ENCODE data around the gene RTL9. TPM values are rescaled to one million over a fixed set of nuclear protein-coding genes. Genes with fewer than 3 reads are reported as not detected.
A peak's percentile ranks its signal among the peaks of the same experiment; 100 is the strongest.
"Not testable (repeated sequence)": the region's sequence is repeated elsewhere in the genome, so short reads cannot be mapped to it uniquely, and the experiment has no call there.

The RTL9 gene
- total RNA-seq, 1 donor, result 1.5 TPM

DNA sequence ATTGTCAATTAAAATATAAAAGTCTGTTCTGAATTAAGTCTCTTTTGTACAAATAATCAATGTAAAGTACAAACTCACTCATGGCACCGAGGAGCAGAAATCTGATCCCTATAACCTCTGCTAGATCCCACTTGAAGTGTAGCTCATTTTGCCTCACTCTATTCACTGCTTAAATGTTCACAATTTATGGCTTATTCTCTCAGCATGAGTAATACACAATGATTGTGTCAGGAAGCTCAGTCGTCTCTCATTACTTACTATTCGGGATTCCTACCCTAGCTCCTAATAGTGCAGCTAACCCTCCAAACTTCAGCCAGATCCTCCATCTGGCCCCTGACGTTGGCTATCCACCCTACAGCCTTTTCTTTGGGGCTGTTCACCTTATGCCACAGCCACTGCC lies 36.0 kb upstream of the RTL9 start:
- TF ChIP-seq CTCF (IDR thresholded peaks at IDR 0.05; ENCODE audit: insufficient read depth, low read length), result no peak
- no peak overlapping the region for H3K4me3 ChIP-seq (ENCODE audit: low read depth, low read length)
- peak; percentile 16 for DNase-seq (ENCODE audit: low read depth)

GRCh38 chrX:110326712-110327111 lies 31.9 kb upstream of the RTL9 start:
- no peak for TF ChIP-seq CTCF (IDR thresholded peaks at IDR 0.05; ENCODE audit: insufficient read depth, low read length)
- no peak overlapping the region for H3K4me3 ChIP-seq (ENCODE audit: low read depth, low read length)

GRCh38 chrX:110327336-110327735 lies 31.3 kb upstream of the RTL9 start:
- TF ChIP-seq CTCF (IDR thresholded peaks at IDR 0.05; ENCODE audit: insufficient read depth, low read length), result no peak
- no peak for DNase-seq (ENCODE audit: low read depth)
- H3K4me3 ChIP-seq (ENCODE audit: low read depth, low read length), result no peak overlapping the region

More at GRCh38 chrX:110326712-110327111, 31.9 kb upstream of the RTL9 start:
- DNase-seq (ENCODE audit: low read depth), result no peak

GRCh38 chrX:110328613-110329012 lies 30.0 kb upstream of the RTL9 start:
- H3K4me3 ChIP-seq (ENCODE audit: low read depth, low read length); DNase-seq (ENCODE audit: low read depth): not testable (repeated sequence)

DNA sequence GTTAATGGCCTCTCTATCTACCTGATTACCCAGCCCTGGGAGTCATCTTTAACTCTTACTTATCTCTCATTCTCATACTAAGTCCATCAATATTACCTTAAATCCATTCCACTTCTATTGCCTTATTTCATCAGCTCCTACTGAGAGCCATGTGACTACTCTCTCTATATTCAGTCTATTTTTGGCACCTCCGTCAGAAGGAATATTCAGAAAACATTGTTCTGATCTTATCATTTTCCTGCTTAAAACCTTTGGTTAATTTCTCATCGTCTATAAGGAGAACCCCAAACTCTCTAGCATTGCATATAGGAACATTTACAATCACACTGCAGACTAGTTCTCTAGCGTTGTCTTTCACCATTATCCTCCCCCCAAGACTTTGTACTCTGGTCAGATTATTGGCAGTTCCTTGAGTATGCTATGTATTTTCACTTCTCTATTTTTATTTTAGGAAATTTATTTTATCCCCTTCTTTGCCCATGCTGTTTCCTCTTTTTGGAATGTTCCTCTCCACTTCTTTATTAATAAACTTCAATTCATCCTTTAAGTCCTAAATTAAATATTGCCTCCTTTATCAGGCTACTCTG lies 27.1 kb upstream of the RTL9 start:
- DNase-seq (ENCODE audit: low read depth), result no peak
- TF ChIP-seq CTCF (IDR thresholded peaks at IDR 0.05; ENCODE audit: insufficient read depth, low read length), result no peak
- no peak overlapping the region for H3K4me3 ChIP-seq (ENCODE audit: low read depth, low read length)

DNA sequence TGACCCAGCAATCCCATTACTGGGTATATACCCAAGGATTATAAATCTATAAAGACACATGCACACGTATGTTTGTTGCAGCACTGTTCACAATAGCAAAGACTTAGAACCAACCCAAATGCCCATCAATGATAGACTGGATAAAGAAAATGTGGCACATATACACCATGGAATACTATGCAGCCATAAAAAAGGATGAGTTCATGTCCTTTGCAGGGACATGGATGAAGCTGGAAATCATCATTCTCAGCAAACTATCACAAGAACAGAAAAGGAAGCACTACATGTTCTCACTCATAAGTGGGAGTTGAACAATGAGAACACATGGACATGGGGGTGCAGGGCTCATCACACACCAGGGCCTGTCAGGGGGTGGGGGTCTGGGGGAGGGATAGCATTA lies 25.2 kb upstream of the RTL9 start:
- not testable (repeated sequence) for H3K4me3 ChIP-seq (ENCODE audit: low read depth, low read length); DNase-seq (ENCODE audit: low read depth)

GRCh38 chrX:110338935-110339334 lies 19.7 kb upstream of the RTL9 start:
- H3K4me3 ChIP-seq (ENCODE audit: low read depth, low read length), result no peak overlapping the region
- DNase-seq (ENCODE audit: low read depth), result no peak
- no peak for TF ChIP-seq CTCF (IDR thresholded peaks at IDR 0.05; ENCODE audit: insufficient read depth, low read length)

DNA sequence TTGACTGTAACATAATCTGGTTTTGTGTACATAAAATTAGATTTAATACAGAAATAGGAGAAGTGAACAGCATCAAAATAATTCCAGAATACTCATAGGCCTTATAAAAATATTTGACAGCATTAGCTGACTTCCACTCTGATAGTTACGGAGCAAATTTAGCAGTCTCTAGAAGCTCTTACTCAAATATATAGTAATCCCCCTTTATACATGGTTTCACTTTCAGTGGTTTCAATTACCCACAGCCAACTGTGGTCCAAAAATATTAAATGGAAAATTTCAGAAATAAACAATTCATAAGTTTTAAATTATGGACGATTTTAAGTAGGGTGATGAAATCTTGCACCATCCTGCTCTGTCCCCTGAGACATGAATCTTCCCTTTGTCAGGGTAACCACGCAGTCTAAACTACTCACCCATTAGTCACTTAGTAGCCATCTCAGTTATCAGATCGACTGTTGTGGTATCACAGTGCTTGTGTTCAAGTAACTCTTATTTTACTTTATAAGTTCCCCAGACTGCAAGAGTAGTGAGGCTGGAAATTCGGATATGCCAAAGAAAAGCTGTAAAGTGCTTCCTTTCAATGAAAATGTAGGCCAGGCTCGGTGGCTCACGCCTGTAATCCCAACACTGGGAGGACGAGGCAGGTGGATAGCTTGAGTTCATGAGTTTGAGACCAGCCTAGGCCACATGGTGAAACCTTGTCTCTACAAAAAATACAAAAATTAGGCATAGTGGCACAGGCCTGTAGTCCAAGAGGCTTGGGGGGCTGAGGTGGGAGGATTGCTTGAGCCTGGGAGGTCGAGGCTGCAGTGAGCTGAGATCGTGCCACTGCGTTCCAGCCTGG lies 17.2 kb upstream of the RTL9 start:
- TF ChIP-seq CTCF (IDR thresholded peaks at IDR 0.05; ENCODE audit: insufficient read depth, low read length), result no peak
- H3K4me3 ChIP-seq (ENCODE audit: low read depth, low read length), result no peak overlapping the region
- peak; percentile 86 for DNase-seq (ENCODE audit: low read depth)
